Stimulated activated naive CD8-positive, alpha-beta T cell treated with anti-CD3 and anti-CD28 coated beads, Interleukin-15, amount 100 ng/mL, for 72 hours (primary cell): ENCODE measurements around the gene CD226.
"Not testable (repeated sequence)": the region's sequence is repeated elsewhere in the genome, so short reads cannot be mapped to it uniquely, and the experiment has no call there.

Experiments
- ATAC-seq: fragments of 150-1000 bp; cut with Tn5 transposase; 2 replicates; pipeline ENCODE4 v1.10.0; 2021; ENCODE audit warnings: mild to moderate bottlenecking, moderate library complexity
- DNase-seq, 2 donors: peaks; one replicate each; pipeline ENCODE4 v3.0.0; 2021 to 2022
- H3K27ac Mint-ChIP-seq, 2 donors: one replicate each; pipeline ENCODE4 v1.8.0; 2022; ENCODE audit warnings: mild to moderate bottlenecking in 2 of 2, mixed read lengths in 2 of 2, moderate library complexity in 2 of 2
- H3K27me3 Mint-ChIP-seq: one replicate; pipeline ENCODE4 v1.8.0; 2022; ENCODE audit warnings: mixed read lengths
- H3K4me1 Mint-ChIP-seq: one replicate; pipeline ENCODE4 v1.8.0; 2022; ENCODE audit warnings: mild to moderate bottlenecking, mixed read lengths
- H3K4me3 Mint-ChIP-seq, 2 donors: one replicate each; pipeline ENCODE4 v1.8.0; 2022; ENCODE audit warnings: mild to moderate bottlenecking in 2 of 2, mixed read lengths in 2 of 2, moderate library complexity in 1 of 2
- H3K9me3 Mint-ChIP-seq, 2 donors: one replicate each; pipeline ENCODE4 v1.8.0; 2022; ENCODE audit warnings: mixed read lengths in 2 of 2

Gene CD226

GRCh38 chr18:69898241-69898861 is 49.3 kb downstream of the CD226 start:
- no peaks in the 10 kb centered on the region for H3K27me3 Mint-ChIP-seq
- DNase-seq (peak; percentile 29 to 57), ATAC-seq (peak; percentile 51)
- peak overlapping the region; percentile 93 to 99 for H3K27ac Mint-ChIP-seq
- H3K9me3 Mint-ChIP-seq: no peaks in the 10 kb centered on the region
- H3K4me3 Mint-ChIP-seq: peak overlapping the region; percentile 83 to 93
- peaks cover 65% of the 10 kb centered on the region for H3K4me1 Mint-ChIP-seq

GRCh38 chr18:69897397-69898108 is 50.1 kb downstream of the CD226 start:
- Mint-ChIP-seq H3K4me3 (peak overlapping the region; percentile 83 to 93), H3K27ac (peak overlapping the region; percentile 93 to 99), H3K27me3 (no peaks in the 10 kb centered on the region), H3K9me3 (no peaks in the 10 kb centered on the region), H3K4me1 (peaks cover 67% of the 10 kb centered on the region)
- ATAC-seq (peak; percentile 60), DNase-seq (peak in 1 of 2 donors; percentile 66)

GRCh38 chr18:69895066-69896047 is 52.3 kb downstream of the CD226 start:
- H3K27me3 Mint-ChIP-seq: no peaks in the 10 kb centered on the region
- peak overlapping the region in 1 of 2 donors; percentile 33 for H3K27ac Mint-ChIP-seq
- no peak for ATAC-seq
- no peak overlapping the region for H3K4me3 Mint-ChIP-seq
- no peak for DNase-seq
- H3K9me3 Mint-ChIP-seq: peaks cover 6 to 13% of the 10 kb centered on the region in 2 donors
- H3K4me1 Mint-ChIP-seq: peaks cover 72% of the 10 kb centered on the region

GRCh38 chr18:69894467-69894866 is 53.2 kb downstream of the CD226 start:
- Mint-ChIP-seq H3K27ac (peak overlapping the region in 1 of 2 donors; percentile 33), H3K4me3 (no peak overlapping the region)
- no peak for ATAC-seq

GRCh38 chr18:69890558-69890957 is 57.1 kb downstream of the CD226 start:
- peaks cover 71% of the 10 kb centered on the region for H3K4me1 Mint-ChIP-seq
- no peak for ATAC-seq
- H3K4me3 Mint-ChIP-seq: peak overlapping the region; percentile 4 to 48
- peak overlapping the region; percentile 71 to 91 for H3K27ac Mint-ChIP-seq
- no peaks in the 10 kb centered on the region for H3K27me3 Mint-ChIP-seq
- DNase-seq: no peak
- peaks cover 6 to 15% of the 10 kb centered on the region in 2 donors for H3K9me3 Mint-ChIP-seq

More at GRCh38 chr18:69894467-69894866, 53.2 kb downstream of the CD226 start:
- DNase-seq: no peak
- H3K9me3 Mint-ChIP-seq: peaks cover 6 to 15% of the 10 kb centered on the region in 2 donors
- peaks cover 75% of the 10 kb centered on the region for H3K4me1 Mint-ChIP-seq
- H3K27me3 Mint-ChIP-seq: no peaks in the 10 kb centered on the region

GRCh38 chr18:69889009-69889408 is 58.7 kb downstream of the CD226 start:
- Mint-ChIP-seq H3K4me3 (peak overlapping the region; percentile 44 to 59), H3K9me3 (peaks cover 6 to 15% of the 10 kb centered on the region in 2 donors), H3K27me3 (no peaks in the 10 kb centered on the region), H3K27ac (peak overlapping the region; percentile 86 to 93), H3K4me1 (peaks cover 83% of the 10 kb centered on the region)
- ATAC-seq (peak; percentile 67), DNase-seq (peak in 1 of 2 donors; percentile 52)

- no peaks in the 10 kb centered on the region for H3K27me3 Mint-ChIP-seq
- peak overlapping the region in 1 of 2 donors; percentile 21 for H3K4me3 Mint-ChIP-seq
- DNase-seq: no peak
Observed at GRCh38 chr18:69887256-69887655, 60.4 kb downstream of the CD226 start.

GRCh38 chr18:69885841-69886531 is 61.7 kb downstream of the CD226 start:
- DNase-seq: peak in 1 of 2 donors; percentile 69
- Mint-ChIP-seq H3K4me3 (peak overlapping the region; percentile 5 to 79), H3K27me3 (no peaks in the 10 kb centered on the region), H3K4me1 (peaks cover 67% of the 10 kb centered on the region), H3K9me3 (peaks cover 2 to 8% of the 10 kb centered on the region in 2 donors), H3K27ac (peak overlapping the region; percentile 96 to 97)
- peak; percentile 89 for ATAC-seq

More at GRCh38 chr18:69887256-69887655, 60.4 kb downstream of the CD226 start:
- ATAC-seq: no peak
- Mint-ChIP-seq H3K27ac (peak overlapping the region in 1 of 2 donors; percentile 87), H3K4me1 (peaks cover 73% of the 10 kb centered on the region), H3K9me3 (peaks cover 6 to 15% of the 10 kb centered on the region in 2 donors)

- Mint-ChIP-seq H3K27ac (peak overlapping the region; percentile 96 to 97), H3K4me1 (peaks cover 63% of the 10 kb centered on the region), H3K9me3 (peaks cover 0 to 4% of the 10 kb centered on the region in 2 donors), H3K27me3 (no peaks in the 10 kb centered on the region), H3K4me3 (peak overlapping the region; percentile 5 to 79)
- ATAC-seq (no peak), DNase-seq (no peak)
Observed at GRCh38 chr18:69885355-69885754, 62.3 kb downstream of the CD226 start.

GRCh38 chr18:69883781-69884180 is 63.9 kb downstream of the CD226 start:
- Mint-ChIP-seq H3K4me3 (peak overlapping the region in 1 of 2 donors; percentile 2), H3K27ac (peak overlapping the region; percentile 40 to 67)

GRCh38 chr18:69882965-69883668 is 64.6 kb downstream of the CD226 start:
- Mint-ChIP-seq H3K27me3 (no peaks in the 10 kb centered on the region), H3K4me3 (no peak overlapping the region), H3K9me3 (peaks cover 4 to 21% of the 10 kb centered on the region in 2 donors), H3K4me1 (peaks cover 59% of the 10 kb centered on the region), H3K27ac (peak overlapping the region in 1 of 2 donors; percentile 61)
- no peak for ATAC-seq
- no peak for DNase-seq

More at GRCh38 chr18:69883781-69884180, 63.9 kb downstream of the CD226 start:
- DNase-seq (no peak), ATAC-seq (no peak)
- Mint-ChIP-seq H3K9me3 (peaks cover 2 to 17% of the 10 kb centered on the region in 2 donors), H3K27me3 (no peaks in the 10 kb centered on the region), H3K4me1 (peaks cover 61% of the 10 kb centered on the region)

- Mint-ChIP-seq H3K27me3 (no peaks in the 10 kb centered on the region), H3K4me3 (no peak overlapping the region), H3K9me3 (peaks cover 4 to 21% of the 10 kb centered on the region in 2 donors), H3K27ac (no peak overlapping the region), H3K4me1 (peaks cover 46% of the 10 kb centered on the region)
- DNase-seq (no peak), ATAC-seq (no peak)
Observed at GRCh38 chr18:69880083-69880482, 67.6 kb downstream of the CD226 start.

GRCh38 chr18:69879051-69879450 is 68.6 kb downstream of the CD226 start:
- not testable (repeated sequence) for H3K4me3 Mint-ChIP-seq, ATAC-seq, H3K27me3 Mint-ChIP-seq, H3K27ac Mint-ChIP-seq, DNase-seq
- Mint-ChIP-seq H3K4me1 (peaks cover 43% of the 10 kb centered on the region), H3K9me3 (peaks cover 4 to 21% of the 10 kb centered on the region in 2 donors)
